ENCODE measurements around the gene BPGM. TPM values are rescaled to one million over a fixed set of nuclear protein-coding genes. Genes with fewer than 3 reads are reported as not detected.

BPGM gene
- total and polyA plus RNA-seq, 2 experiments from 2014 or later: 16.9 TPM

DNA sequence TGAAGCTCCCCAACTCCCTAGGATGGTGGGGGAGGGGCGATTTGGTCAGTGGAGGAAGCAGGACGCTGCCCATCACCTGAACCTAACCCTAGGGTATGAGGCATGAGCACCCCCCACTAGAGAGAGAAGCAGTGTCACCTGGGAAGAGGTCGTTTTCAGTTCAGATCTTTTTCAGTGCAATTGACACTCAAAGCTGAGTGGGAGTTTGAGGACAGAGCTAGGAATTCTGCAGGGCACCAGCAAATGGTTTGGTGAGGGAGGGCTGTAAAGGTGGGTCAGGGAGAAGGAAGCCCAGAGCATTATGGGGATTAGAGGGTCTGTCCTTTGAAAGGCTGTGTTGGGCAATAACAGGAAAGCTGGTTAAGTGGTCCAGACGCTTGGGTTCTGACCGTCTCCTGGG lies 10.9 kb downstream of the BPGM start:
- Histone ChIP-seq H3K36me3 (ENCODE audit: insufficient read depth) (no peaks in the 10 kb centered on the region), H3K9me2 (ENCODE audit: insufficient read depth) (no peaks in the 10 kb centered on the region), H3K4me2 (no peak overlapping the region), H2AFZ (no peak overlapping the region), H3K4me3 (no peak overlapping the region), H3K4me1 (ENCODE audit: insufficient read depth) (no peaks in the 10 kb centered on the region), H3F3A (replicated peaks; ENCODE audit: low read depth) (no peaks in the 10 kb centered on the region), H4K20me1 (replicated peaks; ENCODE audit: insufficient read depth) (peaks cover 9% of the 10 kb centered on the region), H3K27me3 (ENCODE audit: insufficient read depth) (no peaks in the 10 kb centered on the region), H3K27ac (ENCODE audit: low read depth) (no peak overlapping the region), H3K79me2 (replicated peaks; ENCODE audit: insufficient read depth) (peaks cover 12% of the 10 kb centered on the region; the same call in 1 of the 2 replicates)
- Mint-ChIP-seq H3K36me3 (ENCODE audit: low read depth) (no peaks in the 10 kb centered on the region), H3K9me3 (no peaks in the 10 kb centered on the region), H3K27me3 (ENCODE audit: insufficient read depth, low read depth, poor library complexity) (no peaks in the 10 kb centered on the region), H3K27ac (no peak overlapping the region), H3K4me1 (peaks cover 9% of the 10 kb centered on the region), H3K4me3 (no peak overlapping the region)
- TF ChIP-seq STAT1 (IDR thresholded peaks at IDR 0.05; ENCODE audit: unreplicated experiment) (no peak), EZH2phosphoT487 (IDR thresholded peaks at IDR 0.05; ENCODE audit: unreplicated experiment) (no peak), JUNB (IDR thresholded peaks at IDR 0.05; ENCODE audit: unreplicated experiment) (no peak), ZNF114 (CRISPR knock-in tag; IDR thresholded peaks at IDR 0.05) (no peak), ZNF331 (CRISPR knock-in tag; IDR thresholded peaks at IDR 0.05; ENCODE audit: low read depth) (no peak), POLR2AphosphoS5 (IDR thresholded peaks at IDR 0.05; ENCODE audit: low read depth) (no peak), CREB1 (CRISPR knock-in tag; IDR thresholded peaks at IDR 0.05; ENCODE audit: low read depth) (no peak), NANOG (IDR thresholded peaks at IDR 0.05; ENCODE audit: borderline replicate concordance) (no peak), EZH2 (IDR thresholded peaks at IDR 0.05; ENCODE audit: low read depth, unreplicated experiment) (no peak)
- TF ChIP-seq, protein P1, sequence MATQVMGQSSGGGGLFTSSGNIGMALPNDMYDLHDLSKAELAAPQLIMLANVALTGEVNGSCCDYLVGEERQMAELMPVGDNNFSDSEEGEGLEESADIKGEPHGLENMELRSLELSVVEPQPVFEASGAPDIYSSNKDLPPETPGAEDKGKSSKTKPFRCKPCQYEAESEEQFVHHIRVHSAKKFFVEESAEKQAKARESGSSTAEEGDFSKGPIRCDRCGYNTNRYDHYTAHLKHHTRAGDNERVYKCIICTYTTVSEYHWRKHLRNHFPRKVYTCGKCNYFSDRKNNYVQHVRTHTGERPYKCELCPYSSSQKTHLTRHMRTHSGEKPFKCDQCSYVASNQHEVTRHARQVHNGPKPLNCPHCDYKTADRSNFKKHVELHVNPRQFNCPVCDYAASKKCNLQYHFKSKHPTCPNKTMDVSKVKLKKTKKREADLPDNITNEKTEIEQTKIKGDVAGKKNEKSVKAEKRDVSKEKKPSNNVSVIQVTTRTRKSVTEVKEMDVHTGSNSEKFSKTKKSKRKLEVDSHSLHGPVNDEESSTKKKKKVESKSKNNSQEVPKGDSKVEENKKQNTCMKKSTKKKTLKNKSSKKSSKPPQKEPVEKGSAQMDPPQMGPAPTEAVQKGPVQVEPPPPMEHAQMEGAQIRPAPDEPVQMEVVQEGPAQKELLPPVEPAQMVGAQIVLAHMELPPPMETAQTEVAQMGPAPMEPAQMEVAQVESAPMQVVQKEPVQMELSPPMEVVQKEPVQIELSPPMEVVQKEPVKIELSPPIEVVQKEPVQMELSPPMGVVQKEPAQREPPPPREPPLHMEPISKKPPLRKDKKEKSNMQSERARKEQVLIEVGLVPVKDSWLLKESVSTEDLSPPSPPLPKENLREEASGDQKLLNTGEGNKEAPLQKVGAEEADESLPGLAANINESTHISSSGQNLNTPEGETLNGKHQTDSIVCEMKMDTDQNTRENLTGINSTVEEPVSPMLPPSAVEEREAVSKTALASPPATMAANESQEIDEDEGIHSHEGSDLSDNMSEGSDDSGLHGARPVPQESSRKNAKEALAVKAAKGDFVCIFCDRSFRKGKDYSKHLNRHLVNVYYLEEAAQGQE (IDR thresholded peaks at IDR 0.05; ENCODE audit: unreplicated experiment): no peak
- TF ChIP-seq, protein P2, sequence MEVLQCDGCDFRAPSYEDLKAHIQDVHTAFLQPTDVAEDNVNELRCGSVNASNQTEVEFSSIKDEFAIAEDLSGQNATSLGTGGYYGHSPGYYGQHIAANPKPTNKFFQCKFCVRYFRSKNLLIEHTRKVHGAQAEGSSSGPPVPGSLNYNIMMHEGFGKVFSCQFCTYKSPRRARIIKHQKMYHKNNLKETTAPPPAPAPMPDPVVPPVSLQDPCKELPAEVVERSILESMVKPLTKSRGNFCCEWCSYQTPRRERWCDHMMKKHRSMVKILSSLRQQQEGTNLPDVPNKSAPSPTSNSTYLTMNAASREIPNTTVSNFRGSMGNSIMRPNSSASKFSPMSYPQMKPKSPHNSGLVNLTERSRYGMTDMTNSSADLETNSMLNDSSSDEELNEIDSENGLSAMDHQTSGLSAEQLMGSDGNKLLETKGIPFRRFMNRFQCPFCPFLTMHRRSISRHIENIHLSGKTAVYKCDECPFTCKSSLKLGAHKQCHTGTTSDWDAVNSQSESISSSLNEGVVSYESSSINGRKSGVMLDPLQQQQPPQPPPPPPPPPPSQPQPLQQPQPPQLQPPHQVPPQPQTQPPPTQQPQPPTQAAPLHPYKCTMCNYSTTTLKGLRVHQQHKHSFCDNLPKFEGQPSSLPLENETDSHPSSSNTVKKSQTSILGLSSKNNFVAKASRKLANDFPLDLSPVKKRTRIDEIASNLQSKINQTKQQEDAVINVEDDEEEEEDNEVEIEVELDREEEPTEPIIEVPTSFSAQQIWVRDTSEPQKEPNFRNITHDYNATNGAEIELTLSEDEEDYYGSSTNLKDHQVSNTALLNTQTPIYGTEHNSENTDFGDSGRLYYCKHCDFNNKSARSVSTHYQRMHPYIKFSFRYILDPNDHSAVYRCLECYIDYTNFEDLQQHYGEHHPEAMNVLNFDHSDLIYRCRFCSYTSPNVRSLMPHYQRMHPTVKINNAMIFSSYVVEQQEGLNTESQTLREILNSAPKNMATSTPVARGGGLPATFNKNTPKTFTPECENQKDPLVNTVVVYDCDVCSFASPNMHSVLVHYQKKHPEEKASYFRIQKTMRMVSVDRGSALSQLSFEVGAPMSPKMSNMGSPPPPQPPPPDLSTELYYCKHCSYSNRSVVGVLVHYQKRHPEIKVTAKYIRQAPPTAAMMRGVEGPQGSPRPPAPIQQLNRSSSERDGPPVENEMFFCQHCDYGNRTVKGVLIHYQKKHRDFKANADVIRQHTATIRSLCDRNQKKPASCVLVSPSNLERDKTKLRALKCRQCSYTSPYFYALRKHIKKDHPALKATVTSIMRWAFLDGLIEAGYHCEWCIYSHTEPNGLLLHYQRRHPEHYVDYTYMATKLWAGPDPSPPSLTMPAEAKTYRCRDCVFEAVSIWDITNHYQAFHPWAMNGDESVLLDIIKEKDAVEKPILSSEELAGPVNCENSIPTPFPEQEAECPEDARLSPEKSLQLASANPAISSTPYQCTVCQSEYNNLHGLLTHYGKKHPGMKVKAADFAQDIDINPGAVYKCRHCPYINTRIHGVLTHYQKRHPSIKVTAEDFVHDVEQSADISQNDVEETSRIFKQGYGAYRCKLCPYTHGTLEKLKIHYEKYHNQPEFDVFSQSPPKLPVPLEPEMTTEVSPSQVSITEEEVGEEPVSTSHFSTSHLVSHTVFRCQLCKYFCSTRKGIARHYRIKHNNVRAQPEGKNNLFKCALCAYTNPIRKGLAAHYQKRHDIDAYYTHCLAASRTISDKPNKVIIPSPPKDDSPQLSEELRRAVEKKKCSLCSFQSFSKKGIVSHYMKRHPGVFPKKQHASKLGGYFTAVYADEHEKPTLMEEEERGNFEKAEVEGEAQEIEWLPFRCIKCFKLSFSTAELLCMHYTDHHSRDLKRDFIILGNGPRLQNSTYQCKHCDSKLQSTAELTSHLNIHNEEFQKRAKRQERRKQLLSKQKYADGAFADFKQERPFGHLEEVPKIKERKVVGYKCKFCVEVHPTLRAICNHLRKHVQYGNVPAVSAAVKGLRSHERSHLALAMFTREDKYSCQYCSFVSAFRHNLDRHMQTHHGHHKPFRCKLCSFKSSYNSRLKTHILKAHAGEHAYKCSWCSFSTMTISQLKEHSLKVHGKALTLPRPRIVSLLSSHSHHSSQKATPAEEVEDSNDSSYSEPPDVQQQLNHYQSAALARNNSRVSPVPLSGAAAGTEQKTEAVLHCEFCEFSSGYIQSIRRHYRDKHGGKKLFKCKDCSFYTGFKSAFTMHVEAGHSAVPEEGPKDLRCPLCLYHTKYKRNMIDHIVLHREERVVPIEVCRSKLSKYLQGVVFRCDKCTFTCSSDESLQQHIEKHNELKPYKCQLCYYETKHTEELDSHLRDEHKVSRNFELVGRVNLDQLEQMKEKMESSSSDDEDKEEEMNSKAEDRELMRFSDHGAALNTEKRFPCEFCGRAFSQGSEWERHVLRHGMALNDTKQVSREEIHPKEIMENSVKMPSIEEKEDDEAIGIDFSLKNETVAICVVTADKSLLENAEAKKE (CRISPR knock-in tag; IDR thresholded peaks at IDR 0.05): no peak
- TF ChIP-seq, protein P3, sequence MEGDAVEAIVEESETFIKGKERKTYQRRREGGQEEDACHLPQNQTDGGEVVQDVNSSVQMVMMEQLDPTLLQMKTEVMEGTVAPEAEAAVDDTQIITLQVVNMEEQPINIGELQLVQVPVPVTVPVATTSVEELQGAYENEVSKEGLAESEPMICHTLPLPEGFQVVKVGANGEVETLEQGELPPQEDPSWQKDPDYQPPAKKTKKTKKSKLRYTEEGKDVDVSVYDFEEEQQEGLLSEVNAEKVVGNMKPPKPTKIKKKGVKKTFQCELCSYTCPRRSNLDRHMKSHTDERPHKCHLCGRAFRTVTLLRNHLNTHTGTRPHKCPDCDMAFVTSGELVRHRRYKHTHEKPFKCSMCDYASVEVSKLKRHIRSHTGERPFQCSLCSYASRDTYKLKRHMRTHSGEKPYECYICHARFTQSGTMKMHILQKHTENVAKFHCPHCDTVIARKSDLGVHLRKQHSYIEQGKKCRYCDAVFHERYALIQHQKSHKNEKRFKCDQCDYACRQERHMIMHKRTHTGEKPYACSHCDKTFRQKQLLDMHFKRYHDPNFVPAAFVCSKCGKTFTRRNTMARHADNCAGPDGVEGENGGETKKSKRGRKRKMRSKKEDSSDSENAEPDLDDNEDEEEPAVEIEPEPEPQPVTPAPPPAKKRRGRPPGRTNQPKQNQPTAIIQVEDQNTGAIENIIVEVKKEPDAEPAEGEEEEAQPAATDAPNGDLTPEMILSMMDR (conservative IDR thresholded peaks at IDR 0.05; ENCODE audit: low read depth in 2 of 2): no peak
- TF ChIP-seq, protein P4, sequence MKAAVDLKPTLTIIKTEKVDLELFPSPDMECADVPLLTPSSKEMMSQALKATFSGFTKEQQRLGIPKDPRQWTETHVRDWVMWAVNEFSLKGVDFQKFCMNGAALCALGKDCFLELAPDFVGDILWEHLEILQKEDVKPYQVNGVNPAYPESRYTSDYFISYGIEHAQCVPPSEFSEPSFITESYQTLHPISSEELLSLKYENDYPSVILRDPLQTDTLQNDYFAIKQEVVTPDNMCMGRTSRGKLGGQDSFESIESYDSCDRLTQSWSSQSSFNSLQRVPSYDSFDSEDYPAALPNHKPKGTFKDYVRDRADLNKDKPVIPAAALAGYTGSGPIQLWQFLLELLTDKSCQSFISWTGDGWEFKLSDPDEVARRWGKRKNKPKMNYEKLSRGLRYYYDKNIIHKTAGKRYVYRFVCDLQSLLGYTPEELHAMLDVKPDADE (IDR thresholded peaks at IDR 0.05): no peak
- no peak for DNase-seq (ENCODE audit: low spot score)
- ATAC-seq: no peak; the same call in 2 of the 3 replicates
